Body of pancreas (tissue), 4 donors: ENCODE measurements around the gene ZFHX3.

Experiments
- CTCF ChIP-seq, 7 experiments: fragments of 450-650 bp in 4 of 7; fragments of 200-600 bp in 3 of 7; sonication (generic) in 3 of 7; IDR thresholded peaks; one replicate each; pipeline ENCODE4 v1.5.1; 2016 to 2019; ENCODE audit warnings: antibody characterized with exemption in 7 of 7
- POLR2A ChIP-seq, 3 donors: fragments of 450-650 bp; IDR thresholded peaks; one replicate each; pipeline ENCODE4 v1.6.1; 2016; ENCODE audit warnings: antibody characterized with exemption in 3 of 3, mild to moderate bottlenecking in 2 of 3

GRCh38 chr16:72856797-72857196 lies 191.1 kb downstream of the ZFHX3 start:
- TF ChIP-seq CTCF (IDR thresholded peaks at IDR 0.05) (peak in 4 of 7 experiments; percentile 17 to 34 (median 33)), POLR2A (IDR thresholded peaks at IDR 0.05) (no peak)
